Astrocyte of the cerebellum (primary cell): ENCODE data around the gene OCA2.
"Not testable (repeated sequence)": the region's sequence is repeated elsewhere in the genome, so short reads cannot be mapped to it uniquely, and the experiment has no call there.

Experiments used
- DNase-seq: peaks from one replicate; pipeline ENCODE4 v3.0.0-alpha.2; 2011; ENCODE audit warnings: low read depth
- H3K4me3 ChIP-seq: 2 replicates; pipeline ENCODE4 v1.5.1; 2011; ENCODE audit warnings: mild to moderate bottlenecking, low read depth, low read length, moderate library complexity
- in situ Hi-C: cut with HindIII; loops from 2 replicates; pipeline ENCODE4 v1.10.0; 2017; ENCODE audit warnings: low sequenced_read_pairs
- TF ChIP-seq, protein P1 (sequence below): IDR thresholded peaks from 2 replicates; pipeline ENCODE4 v1.5.1; 2012; ENCODE audit warnings: low read length, low read depth, moderate library complexity, mild to moderate bottlenecking; ENCODE audit errors: missing control alignments

OCA2 gene

DNA sequence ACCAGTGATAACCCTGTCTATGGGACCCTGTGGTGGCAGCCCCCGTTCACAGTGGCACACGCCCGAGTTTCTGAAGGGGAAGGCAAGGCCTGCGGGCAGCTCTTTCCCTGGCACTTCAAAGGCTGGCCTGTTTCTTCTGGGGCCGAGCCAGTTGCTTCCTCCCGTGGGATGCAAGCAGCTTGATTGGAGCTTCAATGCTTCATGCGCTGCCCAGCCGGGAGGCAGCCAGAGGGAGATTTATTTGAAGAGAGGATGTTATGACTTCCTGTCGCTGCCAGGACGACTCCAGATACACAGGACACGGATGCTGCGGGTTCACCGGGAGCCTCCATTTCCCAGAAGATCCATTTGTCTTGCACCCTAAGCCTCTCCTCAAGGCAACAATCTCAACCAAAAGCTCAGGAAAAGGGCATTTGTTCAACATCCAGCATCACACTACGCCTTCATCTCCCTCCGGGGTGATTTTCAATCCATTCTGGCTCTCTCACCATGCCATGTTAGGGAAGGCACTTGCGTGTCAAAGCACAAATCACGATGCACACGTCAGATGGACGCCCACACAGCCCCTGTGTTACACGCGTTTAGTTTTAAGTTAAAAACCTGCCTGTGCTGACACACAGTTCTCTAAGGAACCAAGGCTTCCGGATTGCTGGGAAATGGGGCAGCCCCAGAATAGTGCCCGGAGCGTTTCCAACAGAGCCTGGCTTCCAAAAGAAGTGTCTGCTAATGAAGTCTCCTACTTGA, 330.2 kb downstream of the OCA2 start:
- TF ChIP-seq, protein P1, sequence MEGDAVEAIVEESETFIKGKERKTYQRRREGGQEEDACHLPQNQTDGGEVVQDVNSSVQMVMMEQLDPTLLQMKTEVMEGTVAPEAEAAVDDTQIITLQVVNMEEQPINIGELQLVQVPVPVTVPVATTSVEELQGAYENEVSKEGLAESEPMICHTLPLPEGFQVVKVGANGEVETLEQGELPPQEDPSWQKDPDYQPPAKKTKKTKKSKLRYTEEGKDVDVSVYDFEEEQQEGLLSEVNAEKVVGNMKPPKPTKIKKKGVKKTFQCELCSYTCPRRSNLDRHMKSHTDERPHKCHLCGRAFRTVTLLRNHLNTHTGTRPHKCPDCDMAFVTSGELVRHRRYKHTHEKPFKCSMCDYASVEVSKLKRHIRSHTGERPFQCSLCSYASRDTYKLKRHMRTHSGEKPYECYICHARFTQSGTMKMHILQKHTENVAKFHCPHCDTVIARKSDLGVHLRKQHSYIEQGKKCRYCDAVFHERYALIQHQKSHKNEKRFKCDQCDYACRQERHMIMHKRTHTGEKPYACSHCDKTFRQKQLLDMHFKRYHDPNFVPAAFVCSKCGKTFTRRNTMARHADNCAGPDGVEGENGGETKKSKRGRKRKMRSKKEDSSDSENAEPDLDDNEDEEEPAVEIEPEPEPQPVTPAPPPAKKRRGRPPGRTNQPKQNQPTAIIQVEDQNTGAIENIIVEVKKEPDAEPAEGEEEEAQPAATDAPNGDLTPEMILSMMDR = no peak
- in situ Hi-C loops = no loop called here
- no peak for DNase-seq
- no peak overlapping the region for H3K4me3 ChIP-seq

DNA sequence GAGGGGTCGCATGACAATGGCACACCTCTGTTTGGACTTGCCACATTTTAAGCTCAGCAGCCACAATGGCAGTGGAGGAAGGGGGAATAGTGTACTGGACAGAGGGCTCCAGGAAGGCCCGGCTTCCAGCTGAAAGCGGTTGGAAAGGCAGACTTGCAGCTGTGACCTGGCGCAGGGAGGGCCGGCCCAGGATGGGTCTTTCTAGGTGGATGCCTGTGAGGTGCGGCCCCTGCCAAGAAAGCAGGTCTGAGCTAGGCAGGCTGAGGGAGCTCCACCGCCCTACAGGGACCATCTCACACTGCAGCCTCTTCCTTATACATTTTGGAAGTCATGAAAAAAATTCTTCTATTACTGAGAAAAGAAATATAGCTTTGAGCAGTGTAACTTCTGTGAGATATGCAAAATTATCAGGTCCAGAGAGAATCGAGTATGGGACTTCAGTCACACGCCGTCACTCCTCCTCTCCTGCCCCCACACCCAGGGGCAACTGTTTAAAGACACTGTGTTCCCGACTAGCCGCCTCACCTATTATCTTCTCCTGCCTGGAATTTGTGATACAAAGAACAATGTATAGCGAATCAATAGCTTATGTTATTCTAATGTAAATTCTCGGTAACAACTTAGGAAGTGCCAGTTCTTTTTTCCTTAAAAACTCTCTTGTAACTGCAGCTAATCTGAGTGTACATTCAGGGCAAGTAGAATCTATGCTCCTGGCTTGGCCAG, 331.0 kb downstream of the OCA2 start:
- DNase-seq = no peak
- H3K4me3 ChIP-seq = no peak overlapping the region
- in situ Hi-C loops = no loop called here
- TF ChIP-seq, protein P1 = no peak

DNA sequence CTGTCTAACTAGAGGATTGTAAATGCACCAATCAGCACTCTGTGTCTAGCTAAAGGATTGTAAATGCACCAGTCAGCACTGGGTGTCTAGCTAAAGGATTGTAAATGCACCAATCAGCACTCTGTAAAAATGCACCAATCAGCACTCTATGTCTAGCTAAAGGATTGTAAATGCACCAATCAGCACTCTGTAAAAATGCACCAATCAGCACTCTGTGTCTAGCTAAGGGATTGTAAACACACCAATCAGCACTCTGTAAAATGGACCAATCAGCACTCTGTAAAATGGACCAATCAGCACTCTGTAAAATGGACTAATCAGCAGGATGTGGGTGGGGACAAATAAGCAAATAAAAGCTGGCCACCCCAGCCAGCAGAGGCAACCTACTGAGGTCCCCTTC, 331.7 kb downstream of the OCA2 start:
- H3K4me3 ChIP-seq, DNase-seq, in situ Hi-C loops: not testable (repeated sequence)

DNA sequence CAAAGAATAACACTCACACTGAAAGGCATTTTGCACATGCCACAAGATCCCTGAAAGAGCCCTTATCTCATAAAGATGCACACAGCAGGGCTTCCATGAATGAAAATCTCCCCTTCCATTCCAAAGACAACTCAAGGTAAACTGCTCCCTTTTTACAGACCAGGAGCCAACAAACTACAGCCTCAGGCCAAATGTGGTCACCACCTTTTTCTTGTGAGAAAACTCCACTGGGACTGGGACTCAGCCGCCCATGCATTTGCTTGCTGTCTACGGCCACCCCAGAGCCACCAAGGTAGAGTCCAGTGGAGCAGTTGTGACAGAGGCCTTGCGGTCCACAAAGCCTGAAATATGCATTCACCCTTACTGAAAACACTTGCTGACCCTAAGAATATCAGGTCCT, 334.8 kb downstream of the OCA2 start:
- no peak overlapping the region for H3K4me3 ChIP-seq
- in situ Hi-C loops = no loop called here
- TF ChIP-seq, protein P1 = no peak
- no peak for DNase-seq

DNA sequence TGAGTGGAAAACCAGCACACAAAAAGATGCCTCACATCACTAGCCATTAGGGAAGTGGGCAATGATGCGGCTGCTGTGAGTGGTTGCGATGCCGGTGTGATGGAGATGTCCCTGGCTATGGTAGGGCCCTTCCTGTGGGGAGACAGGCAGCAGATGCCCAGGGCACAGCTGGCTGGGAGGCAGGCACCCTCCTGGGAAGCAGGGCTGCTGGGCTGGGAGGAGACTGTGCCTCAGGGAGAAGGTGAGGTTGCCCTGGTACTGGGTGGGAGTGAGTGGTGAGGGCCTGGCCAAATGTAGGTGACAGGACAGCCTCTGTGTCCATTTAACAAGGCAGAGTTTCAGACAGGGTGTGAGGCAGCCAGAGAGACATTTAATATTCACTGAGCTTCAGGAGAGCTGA, 335.6 kb downstream of the OCA2 start:
- no peak for DNase-seq
- in situ Hi-C loops = no loop called here
- TF ChIP-seq, protein P1 = no peak
- H3K4me3 ChIP-seq = no peak overlapping the region

DNA sequence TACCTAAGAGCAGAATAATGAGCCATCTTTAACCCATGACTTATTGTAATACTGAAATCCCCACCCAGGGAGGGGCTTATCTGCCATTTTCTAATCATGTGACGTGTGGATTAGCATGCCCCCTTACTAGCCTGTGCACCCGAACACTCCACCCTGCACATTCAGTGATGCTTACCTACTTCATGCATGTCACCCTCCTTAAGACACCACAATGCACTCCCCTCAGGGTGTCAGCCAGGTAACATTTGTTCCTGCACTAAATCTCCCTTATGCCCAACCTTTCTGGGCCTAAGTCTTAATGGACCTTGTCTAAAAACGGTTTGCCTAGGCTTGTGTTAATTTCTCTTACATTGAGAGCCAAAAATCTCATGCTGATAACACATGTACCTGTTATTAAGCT, 336.6 kb downstream of the OCA2 start:
- in situ Hi-C loops = no loop called here
- DNase-seq = no peak
- no peak overlapping the region for H3K4me3 ChIP-seq
- TF ChIP-seq, protein P1 = no peak

DNA sequence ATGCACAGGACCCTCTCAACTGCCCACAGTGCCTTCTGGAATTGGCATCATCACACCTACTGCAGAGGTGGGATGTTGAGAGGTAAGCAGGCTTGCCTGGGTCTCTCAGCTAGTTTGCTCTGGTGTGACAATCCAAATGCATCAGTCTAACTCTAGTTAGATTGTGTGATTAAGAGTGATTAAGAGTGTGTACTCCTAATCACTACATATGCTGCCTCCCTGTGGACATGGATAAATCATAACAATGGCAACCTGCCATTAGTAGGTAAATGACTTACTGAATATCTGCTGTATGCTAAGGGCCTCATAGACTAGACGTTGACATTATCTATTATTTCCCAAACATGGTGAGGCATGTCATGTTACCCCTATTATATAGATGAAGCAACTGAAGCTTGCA, 342.1 kb downstream of the OCA2 start:
- no peak for DNase-seq
- in situ Hi-C loops = no loop called here
- TF ChIP-seq, protein P1 = no peak
- H3K4me3 ChIP-seq = no peak overlapping the region
